ENCODE data around the gene GOLT1B.

- TF ChIP-seq RAD21 (IDR thresholded peaks at IDR 0.05 in 1 of 2, conservative IDR thresholded peaks at IDR 0.05 in 1 of 2; ENCODE audit: low read depth in 2 of 2, low read length in 2 of 2) (no peak), CTCF (IDR thresholded peaks at IDR 0.05; ENCODE audit: control extremely low read depth in 1 of 3, insufficient read depth in 1 of 3, low read depth in 1 of 3, low read length in 3 of 3) (no peak), EZH2 (IDR thresholded peaks at IDR 0.05; ENCODE audit: low read depth, low read length, severe bottlenecking) (no peak), FOSL1 (IDR thresholded peaks at IDR 0.05; ENCODE audit: insufficient read depth, low read depth, low read length) (no peak), CHD2 (IDR thresholded peaks at IDR 0.05; ENCODE audit: low read length) (no peak), RFX5 (IDR thresholded peaks at IDR 0.05; ENCODE audit: borderline replicate concordance, low read depth, low read length) (no peak), MAX (IDR thresholded peaks at IDR 0.05) (no peak), JUND (IDR thresholded peaks at IDR 0.05; ENCODE audit: low read length) (no peak), SP1 (IDR thresholded peaks at IDR 0.05; ENCODE audit: low read depth, low read length) (no peak), EP300 (IDR thresholded peaks at IDR 0.05; ENCODE audit: borderline replicate concordance in 1 of 2, low read depth in 2 of 2, low read length in 2 of 2) (no peak), ATF3 (IDR thresholded peaks at IDR 0.05; ENCODE audit: insufficient read depth, low read depth, low read length) (no peak), POLR2A (IDR thresholded peaks at IDR 0.05; ENCODE audit: control extremely low read depth in 1 of 2, low read depth in 2 of 2, low read length in 2 of 2) (no peak), TAF7 (optimal IDR thresholded peaks at IDR 0.05; ENCODE audit: borderline replicate concordance, low read depth, low read length) (no peak), SIRT6 (IDR thresholded peaks at IDR 0.05; ENCODE audit: low read length) (no peak)
Observed at GRCh38 chr12:21505888-21506287, 4.3 kb downstream of the GOLT1B start.

Data from H1 (cell line).